Mesothelial cell of epicardium (in vitro differentiated cells): ENCODE results near the gene BIRC7. TPM values are rescaled to one million over a fixed set of nuclear protein-coding genes. Genes with fewer than 3 reads are reported as not detected.

Experiments
- DNase-seq, 2 experiments: peaks; one replicate each; pipeline ENCODE4 v3.0.0; 2021; ENCODE audit warnings: low spot score in 2 of 2; ENCODE audit not compliant: unreplicated experiment in 2 of 2
- H3K27ac Mint-ChIP-seq: 2 replicates; pipeline ENCODE4 v1.8.0; 2021; ENCODE audit warnings: mixed read lengths
- H3K27me3 Mint-ChIP-seq: 2 replicates; pipeline ENCODE4 v1.8.0; 2021; ENCODE audit warnings: low read depth, mixed read lengths
- H3K36me3 Mint-ChIP-seq: 2 replicates; pipeline ENCODE4 v1.8.0; 2021; ENCODE audit warnings: mixed read lengths
- H3K4me1 Mint-ChIP-seq: 2 replicates; pipeline ENCODE4 v1.8.0; 2021; ENCODE audit warnings: mixed read lengths
- H3K4me3 Mint-ChIP-seq: 2 replicates; pipeline ENCODE4 v1.8.0; 2021; ENCODE audit warnings: mild to moderate bottlenecking, moderate library complexity, mixed read lengths
- H3K9me3 Mint-ChIP-seq: 2 replicates; pipeline ENCODE4 v1.8.0; 2021; ENCODE audit warnings: mixed read lengths
- CTCF ChIP-seq: fragments of 200-600 bp; sonication (generic); IDR thresholded peaks from one replicate; pipeline ENCODE4 v1.5.0; 2021; ENCODE audit warnings: antibody characterized with exemption; ENCODE audit not compliant: unreplicated experiment
- microRNA-seq: library from miRNA; unstranded; fragments of <30 nt; microRNA quantifications from one replicate; pipeline ENCODE4 v1.2.0, GENCODE V29; 2021; ENCODE audit warnings: inconsistent platforms, mixed read lengths
- total RNA-seq: library from RNA; stranded (reverse); gene quantifications from 3 replicates; pipeline ENCODE4 v1.2.1, GENCODE V29; 2021

The BIRC7 gene
- total RNA-seq, 1 donor from 2014 or later, result 0.36 TPM

GRCh38 chr20:63286781-63287696 lies 51.3 kb downstream of the BIRC7 start:
- Mint-ChIP-seq H3K36me3 (peaks cover 4% of the 10 kb centered on the region), H3K4me1 (no peaks in the 10 kb centered on the region), H3K27ac (peak overlapping the region; percentile 34)

GRCh38 chr20:63287697-63288580 lies 52.2 kb downstream of the BIRC7 start:
- H3K9me3 Mint-ChIP-seq, result no peaks in the 10 kb centered on the region
- DNase-seq, result no peak
- H3K4me3 Mint-ChIP-seq, result no peak overlapping the region
- H3K27me3 Mint-ChIP-seq, result no peaks in the 10 kb centered on the region
- TF ChIP-seq CTCF, result no peak
- peaks cover 4% of the 10 kb centered on the region for H3K36me3 Mint-ChIP-seq
- H3K27ac Mint-ChIP-seq, result no peak overlapping the region
- no peaks in the 10 kb centered on the region for H3K4me1 Mint-ChIP-seq

More at GRCh38 chr20:63286781-63287696, 51.3 kb downstream of the BIRC7 start:
- no peaks in the 10 kb centered on the region for H3K9me3 Mint-ChIP-seq
- H3K27me3 Mint-ChIP-seq, result no peaks in the 10 kb centered on the region
- DNase-seq, result no peak
- no peak for TF ChIP-seq CTCF
- H3K4me3 Mint-ChIP-seq, result no peak overlapping the region

GRCh38 chr20:63288581-63289251 lies 53.0 kb downstream of the BIRC7 start:
- Mint-ChIP-seq H3K27me3 (no peaks in the 10 kb centered on the region), H3K9me3 (no peaks in the 10 kb centered on the region), H3K4me1 (no peaks in the 10 kb centered on the region), H3K36me3 (peaks cover 4% of the 10 kb centered on the region), H3K4me3 (no peak overlapping the region), H3K27ac (no peak overlapping the region)
- no peak for TF ChIP-seq CTCF
- no peak for DNase-seq

GRCh38 chr20:63289311-63290135 lies 53.8 kb downstream of the BIRC7 start:
- H3K4me3 Mint-ChIP-seq, result no peak overlapping the region
- no peak overlapping the region for H3K27ac Mint-ChIP-seq
- H3K27me3 Mint-ChIP-seq, result peaks cover 2% of the 10 kb centered on the region
- no peaks in the 10 kb centered on the region for H3K9me3 Mint-ChIP-seq
- no peak for TF ChIP-seq CTCF
- no peaks in the 10 kb centered on the region for H3K4me1 Mint-ChIP-seq
- peaks cover 2% of the 10 kb centered on the region for H3K36me3 Mint-ChIP-seq
- DNase-seq, result no peak

Small RNA genes within 50 kb of the gene (microRNA-seq; reads per million reads assigned to microRNA genes)
- not detected for gene MIR3196
- gene MIR4326, result 2.3 reads per million

Other genes starting within 250 kb of the BIRC7 start
- gene BHLHE23, start 228.9 kb upstream of the BIRC7 start, total RNA-seq, result not detected in 3 replicates
- 49.3 to 52.9 TPM (median 50.1 TPM) in 3 replicates for gene YTHDF1, start 19.8 kb upstream of the BIRC7 start, total RNA-seq
- 16.1 to 18.4 TPM (median 16.8 TPM) in 3 replicates for gene NKAIN4, start 18.6 kb downstream of the BIRC7 start, total RNA-seq
- 193 to 210 TPM (median 208 TPM) in 3 replicates for gene ARFGAP1, start 36.9 kb downstream of the BIRC7 start, total RNA-seq
- 0.16 to 0.25 TPM in 2 of 3 replicates, not detected in the other for gene COL20A1, start 57.3 kb downstream of the BIRC7 start, total RNA-seq
- gene CHRNA4, start 125.4 kb downstream of the BIRC7 start, total RNA-seq, result 0.11 to 0.63 TPM (median 0.43 TPM) in 3 replicates
- 9.7 to 11.8 TPM (median 10.0 TPM) in 3 replicates for gene KCNQ2, start 236.8 kb downstream of the BIRC7 start, total RNA-seq